Measurements from ENCODE around the gene LY6G5C.

DNA sequence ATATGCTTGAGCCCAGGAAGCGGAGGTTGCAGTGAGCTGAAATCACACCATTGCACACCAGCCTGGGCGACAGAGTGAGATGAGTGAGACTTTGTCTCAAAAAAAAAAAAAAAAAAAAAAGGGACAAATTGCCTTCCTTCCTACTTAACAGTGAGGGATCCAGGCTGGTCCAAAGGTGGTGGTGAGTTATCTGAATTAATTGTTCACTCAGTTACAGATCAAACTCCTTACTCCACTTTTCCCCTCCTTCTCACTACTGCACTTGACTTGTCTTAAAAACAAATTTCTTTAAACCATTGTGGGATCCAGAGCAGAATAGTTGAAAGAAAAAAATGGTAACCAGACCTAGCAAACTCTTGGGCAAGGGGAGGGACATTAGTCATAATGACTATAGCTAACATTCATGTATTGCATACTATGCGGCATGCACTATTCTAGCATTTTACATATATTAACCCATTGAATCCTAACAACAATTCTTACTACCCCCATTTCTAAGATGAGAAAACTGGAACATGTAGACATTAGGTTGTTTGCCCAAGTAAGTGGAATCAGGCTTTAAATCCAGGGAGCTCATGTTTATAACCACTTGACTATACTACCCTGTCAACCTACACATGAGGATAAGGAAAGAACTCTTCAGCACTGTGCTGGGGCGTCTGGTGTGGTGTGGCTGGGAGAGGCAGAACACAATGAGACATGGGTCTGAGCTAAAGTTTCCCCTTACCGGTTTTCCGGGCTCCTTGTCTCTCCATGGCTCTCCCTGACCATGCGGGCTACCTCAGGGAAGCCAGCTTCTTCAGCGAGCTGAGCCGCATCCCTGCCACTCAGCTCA lies 17.5 kb downstream of the LY6G5C start:
- TF ChIP-seq, protein P1, sequence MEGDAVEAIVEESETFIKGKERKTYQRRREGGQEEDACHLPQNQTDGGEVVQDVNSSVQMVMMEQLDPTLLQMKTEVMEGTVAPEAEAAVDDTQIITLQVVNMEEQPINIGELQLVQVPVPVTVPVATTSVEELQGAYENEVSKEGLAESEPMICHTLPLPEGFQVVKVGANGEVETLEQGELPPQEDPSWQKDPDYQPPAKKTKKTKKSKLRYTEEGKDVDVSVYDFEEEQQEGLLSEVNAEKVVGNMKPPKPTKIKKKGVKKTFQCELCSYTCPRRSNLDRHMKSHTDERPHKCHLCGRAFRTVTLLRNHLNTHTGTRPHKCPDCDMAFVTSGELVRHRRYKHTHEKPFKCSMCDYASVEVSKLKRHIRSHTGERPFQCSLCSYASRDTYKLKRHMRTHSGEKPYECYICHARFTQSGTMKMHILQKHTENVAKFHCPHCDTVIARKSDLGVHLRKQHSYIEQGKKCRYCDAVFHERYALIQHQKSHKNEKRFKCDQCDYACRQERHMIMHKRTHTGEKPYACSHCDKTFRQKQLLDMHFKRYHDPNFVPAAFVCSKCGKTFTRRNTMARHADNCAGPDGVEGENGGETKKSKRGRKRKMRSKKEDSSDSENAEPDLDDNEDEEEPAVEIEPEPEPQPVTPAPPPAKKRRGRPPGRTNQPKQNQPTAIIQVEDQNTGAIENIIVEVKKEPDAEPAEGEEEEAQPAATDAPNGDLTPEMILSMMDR (IDR thresholded peaks at IDR 0.05; ENCODE audit: insufficient read depth, low read length, poor library complexity, severe bottlenecking): no peak
- no peak for TF ChIP-seq EZH2phosphoT487 (conservative IDR thresholded peaks at IDR 0.05; ENCODE audit: low read length)

All from SU-DHL-6 (cell line).